SW480 (cell line): ENCODE results near the gene CARS1.

Experiments
- DNase-seq: peaks from one replicate; pipeline ENCODE4 v3.0.0-alpha.2; 2016; ENCODE audit warnings: low spot score

Gene CARS1

DNA sequence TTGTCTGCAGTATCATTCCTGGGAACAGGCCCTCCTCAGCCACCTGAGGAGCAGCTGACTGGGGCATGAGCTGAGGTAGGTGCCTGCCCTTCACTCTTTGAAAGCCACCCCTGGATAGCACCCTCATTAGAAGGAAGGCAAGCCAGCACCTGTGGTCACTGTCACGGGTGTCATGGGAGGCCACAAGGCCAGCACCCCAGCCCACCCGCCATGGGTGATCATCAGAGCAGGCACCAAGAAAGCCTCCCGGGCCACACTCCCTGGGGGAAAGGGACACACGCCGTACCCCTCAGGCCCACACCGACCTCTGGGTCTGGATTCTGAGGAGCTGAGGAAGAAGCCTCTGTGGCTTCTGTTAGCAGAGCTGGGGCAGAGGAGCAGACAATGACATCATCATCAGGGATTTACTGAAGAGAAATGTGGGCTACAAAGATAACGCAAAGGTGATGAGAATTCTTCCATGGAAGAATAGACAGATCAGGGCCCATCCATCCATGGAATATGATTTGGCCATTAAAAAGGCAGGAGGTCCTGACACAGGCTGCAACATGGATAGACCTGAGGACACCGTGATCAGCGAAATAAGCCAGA is 48.4 kb downstream of the CARS1 start:
- DNase-seq, result no peak

DNA sequence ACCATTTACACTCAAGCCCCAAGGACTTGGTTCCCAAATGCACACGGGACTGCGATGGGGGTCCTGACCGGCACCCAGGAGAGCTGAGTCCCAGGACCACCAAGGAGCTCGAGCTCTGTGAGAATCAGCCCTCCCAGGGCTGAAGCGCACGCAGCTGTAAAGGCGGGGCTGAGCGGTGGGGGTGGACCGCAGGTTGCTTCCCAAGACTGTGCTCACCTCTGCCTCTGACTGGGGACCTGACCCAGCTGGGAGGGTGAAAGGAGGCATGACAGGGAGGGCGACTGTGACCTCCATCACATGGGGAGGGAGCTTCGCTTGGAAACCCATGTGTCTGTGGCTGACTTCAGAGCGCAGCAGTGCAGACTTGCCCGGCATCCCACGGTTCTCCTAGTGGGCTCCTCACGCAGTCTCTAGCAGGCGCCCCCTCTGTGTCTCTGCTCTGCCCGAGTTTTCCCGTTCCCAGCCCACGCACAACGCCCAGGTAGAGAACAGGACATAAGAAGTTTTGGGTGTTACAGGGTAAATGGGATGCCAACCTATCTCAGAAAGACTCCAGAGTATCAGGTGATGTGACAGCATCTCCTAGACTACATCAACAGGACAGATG is 49.7 kb downstream of the CARS1 start:
- no peak for DNase-seq

DNA sequence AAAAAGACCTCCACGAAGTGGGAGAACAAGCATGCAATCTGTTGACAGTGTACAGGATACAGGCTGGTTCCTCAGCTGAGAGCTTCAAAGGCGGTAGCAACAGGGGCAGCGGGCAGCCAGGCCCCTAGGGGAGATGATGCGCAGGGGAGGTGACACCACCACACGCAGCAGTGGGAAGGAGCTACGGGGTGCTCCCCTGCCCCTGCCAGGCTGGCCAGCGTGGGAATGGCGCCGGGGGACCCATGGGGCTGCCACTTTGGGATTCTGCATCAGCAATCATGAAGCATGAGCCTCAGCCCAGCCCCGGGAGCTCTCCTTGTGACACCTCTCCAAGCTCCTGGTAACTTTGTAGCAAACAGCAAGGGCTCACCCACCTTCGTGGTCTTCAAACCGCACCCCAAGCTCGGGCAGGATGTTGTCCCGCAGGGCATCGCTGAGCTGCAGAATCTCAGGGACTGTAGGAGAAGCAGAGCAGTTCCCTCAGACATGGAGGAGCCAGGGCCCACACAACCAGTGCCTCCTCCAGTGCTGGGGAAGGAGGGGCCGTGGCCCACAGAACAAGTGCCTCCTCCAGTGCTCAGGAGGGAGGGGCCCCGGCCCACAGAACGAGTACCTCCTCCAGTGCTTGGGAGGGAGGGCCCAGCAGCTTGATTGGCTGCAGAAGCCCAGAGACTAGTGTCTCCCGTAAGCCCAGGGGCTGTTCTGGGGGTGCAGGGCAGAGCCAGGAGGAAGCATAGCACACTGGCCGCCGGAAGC is 50.5 kb downstream of the CARS1 start:
- DNase-seq, result no peak

DNA sequence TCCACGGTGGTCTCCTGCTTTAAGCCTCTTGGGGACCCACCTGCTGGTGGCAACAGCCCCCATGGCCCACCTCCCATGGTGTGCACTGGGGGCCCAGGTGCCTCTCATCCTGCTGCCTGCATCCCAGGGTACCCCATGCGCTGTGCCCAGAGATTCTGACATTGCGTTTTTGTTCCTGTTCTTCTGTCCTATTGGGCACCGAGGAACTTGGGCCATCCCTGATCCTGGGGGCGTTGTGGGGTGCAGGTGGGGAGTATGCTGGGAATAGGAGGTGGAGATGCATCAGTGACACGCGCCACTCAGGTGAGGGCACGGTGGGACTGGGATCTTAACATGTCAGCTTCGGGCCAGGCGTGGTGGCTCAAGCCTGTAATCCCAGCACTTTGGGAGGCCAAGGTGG is 52.7 kb downstream of the CARS1 start:
- DNase-seq, result no peak

DNA sequence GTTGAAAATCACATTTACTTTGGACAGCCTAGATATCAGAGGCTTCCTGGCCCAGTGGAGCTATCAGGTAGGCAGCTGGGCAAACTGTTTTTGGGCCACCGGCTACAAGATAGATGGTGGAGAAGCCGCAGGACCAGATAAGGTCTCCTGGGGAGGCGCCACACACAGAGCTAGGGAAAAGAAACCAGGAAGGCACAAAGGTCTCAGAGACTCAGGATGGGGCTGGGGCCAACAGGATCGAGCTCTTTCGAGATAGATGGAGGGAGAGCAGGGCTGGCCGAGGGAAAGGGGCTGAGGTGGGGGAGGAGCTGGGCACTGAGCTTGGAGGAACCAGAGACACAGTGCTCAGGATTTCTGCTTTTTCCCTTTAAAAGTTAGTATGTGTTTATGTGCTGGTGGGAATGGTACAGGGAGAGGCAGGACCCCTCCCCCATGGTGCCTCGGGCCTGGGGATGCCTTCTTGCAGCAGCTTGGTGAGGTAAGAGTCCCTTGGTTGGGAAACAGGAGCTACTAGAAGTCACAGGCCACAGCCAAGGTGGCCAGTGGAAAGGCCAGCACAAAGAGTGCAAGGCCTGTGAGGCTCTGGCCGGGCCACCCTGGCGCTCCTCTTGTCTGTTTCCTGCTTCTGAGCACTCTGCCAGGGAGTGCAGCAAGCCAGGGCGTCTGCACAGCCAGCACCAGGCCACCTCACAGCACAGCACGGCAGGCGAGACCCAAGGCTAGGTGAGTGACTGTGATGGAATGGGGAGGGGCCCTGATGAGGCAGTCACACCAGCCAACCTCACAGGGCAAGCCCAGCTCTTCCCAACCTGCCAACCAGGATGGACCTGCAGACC is 53.6 kb downstream of the CARS1 start:
- no peak for DNase-seq

DNA sequence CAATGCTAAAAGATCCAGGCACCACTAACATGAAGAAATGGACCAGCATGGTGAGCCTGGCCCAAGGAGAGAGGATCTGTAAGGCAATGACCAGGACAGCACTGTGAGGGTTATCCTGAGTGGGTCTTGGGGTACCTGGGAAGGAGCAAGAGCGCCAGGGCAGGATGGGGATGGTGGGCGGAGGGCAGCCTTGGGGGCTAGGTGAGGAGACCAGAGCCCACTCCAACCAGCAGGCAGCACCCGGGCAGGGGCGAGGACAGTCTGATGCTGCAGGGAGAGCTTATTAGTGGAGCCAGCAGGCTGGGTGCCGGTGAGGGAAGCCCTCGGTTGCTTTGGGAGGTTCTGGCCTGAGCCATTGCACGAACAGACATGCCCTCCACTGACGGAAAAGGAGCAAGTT is 54.4 kb downstream of the CARS1 start:
- no peak for DNase-seq

DNA sequence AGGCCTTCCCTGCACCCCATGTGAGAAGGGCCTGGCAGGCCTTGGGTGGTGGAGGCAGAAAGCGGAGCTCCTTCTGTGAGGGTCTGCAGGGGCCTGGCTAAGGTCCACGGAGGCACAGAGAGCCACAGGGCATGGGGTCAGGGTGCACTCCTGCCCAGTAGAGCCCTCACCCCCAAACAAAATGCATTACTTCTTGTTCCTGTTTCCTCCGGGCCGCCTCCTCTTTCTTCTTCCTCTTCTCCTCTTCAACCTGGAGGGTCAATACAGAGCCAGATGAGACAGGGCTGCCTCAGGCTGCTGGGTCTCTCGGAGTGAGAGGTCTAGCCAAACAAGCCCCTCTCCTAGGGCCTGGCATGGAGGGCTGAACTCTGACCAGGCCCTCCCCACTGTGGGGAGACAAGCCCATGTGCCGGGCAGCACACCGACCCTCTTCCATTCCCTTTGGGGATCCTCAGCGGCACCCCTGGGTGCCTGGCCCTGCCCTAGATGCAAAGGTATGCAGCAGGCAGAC is 54.8 kb downstream of the CARS1 start:
- no peak for DNase-seq

DNA sequence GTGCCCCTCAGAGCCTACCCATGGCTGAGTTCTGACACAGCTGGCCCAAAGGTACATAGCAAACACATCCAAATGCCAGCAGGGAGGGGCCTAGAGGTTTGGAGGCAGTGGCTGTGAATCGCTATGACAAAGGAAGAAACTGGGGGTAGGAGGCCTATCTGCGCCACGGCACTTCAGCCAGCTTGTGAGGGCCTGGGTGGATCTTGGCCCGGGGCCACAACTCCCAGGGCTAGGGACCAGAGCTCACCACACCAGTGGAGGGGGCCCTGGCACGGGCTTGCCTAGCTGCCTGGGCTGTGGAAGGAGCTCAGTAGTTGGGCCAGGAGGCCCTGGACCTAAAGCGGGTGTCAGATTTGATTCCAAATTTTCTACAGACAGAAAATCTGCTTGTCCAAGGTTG is 55.7 kb downstream of the CARS1 start:
- DNase-seq, result no peak

DNA sequence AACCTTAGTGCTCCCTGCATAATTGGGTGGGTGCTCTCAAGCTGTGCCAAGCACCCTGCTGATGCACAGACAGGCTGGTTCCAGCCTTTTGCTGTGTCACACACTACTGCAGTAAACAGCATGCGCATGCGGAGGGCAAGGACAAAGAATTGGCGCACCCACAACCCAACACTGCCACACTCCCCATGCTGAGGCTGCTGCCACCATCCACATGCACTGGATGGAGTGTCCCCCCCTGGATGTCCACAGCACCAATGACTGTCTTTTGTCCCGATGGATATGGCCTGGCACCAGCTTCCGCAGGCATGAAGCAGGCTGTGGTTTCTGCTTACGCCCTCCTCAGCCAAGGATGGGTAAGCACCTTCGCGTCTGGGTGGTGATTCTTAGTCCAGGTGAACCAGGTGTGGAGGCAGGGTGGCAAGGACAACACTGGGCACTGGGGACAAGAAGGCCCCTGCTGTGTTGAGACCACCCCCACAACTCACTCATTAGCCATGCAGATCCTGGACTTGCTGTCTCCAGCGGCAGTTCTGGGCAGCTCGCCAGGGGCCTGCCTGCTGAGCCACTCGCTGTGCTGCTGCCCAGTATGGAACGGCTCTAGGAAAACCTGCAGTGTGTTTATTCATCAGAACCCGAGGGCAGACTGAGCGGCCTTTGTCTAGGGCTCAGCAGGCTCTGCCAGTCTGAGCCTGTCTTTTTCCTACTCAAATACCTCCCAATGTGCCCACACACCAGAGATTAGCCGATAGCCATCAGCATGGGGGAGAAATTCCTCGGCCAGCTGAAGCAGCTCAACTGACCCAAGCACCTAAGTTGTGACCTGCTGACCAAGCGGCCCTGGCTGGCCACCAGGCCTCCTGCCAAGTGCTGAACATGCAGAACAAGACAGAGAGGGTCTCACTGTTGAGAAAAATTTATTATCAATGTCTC is 56.9 kb downstream of the CARS1 start:
- DNase-seq, result no peak

DNA sequence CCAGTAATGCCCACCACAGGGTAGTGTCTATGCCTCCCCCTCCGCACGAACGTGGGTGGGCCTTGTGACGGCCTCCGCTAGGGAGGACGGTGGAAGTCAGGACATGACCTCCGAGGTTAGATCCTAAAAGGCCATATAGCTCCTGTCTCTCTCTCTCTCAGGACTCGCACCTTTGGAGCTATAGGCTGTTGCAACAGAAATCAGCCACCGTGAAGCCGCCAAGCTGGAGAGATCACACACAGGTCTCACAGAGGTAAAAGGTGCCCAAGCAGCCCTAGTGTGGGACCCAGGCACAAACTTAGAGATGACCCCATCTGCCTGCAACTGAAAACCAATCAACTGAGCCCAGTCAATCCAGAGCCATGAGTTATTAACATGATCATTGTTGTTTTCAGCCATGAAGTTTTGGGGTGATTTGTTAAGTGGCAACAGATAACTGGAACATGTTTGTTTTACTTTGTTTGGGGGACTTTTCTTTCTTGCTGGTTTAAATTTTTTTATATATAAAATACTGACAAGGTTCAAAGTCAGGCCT is 57.7 kb downstream of the CARS1 start:
- no peak for DNase-seq

DNA sequence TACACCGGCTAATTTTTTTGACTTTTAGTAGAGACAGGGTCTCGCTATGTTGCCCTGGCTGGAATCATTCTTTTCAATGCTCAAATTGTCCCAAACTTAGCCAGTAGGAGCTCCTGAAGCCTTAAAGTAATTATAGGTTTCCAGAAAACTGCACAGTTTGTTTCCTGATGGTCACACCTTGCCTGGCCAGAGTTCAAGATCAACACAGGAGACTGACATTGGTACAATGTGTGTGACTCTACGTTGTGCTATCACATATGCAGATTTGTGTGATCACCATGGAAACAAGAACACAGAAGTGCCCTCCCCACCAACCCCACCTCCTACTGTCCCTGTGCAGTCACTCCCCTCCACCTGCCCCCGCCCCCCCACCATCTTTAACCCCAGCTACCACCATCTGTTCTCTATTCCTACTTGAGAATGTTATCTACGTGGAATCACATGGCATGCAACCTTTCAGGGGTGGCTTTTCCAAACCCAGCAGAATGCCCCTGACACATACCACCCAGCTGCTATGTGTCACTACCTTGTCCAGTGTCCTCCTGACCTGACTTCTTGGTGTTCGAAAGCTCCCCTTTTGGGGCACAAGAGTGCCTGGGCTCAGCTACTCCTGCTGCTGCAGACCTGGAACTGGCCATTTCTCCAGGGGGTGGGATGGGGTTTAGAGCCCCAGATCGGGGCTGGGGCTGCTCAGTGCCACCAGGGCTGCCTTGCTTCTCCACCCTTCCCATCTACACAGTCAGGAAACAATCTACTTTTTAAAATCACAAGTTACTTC is 59.0 kb downstream of the CARS1 start:
- no peak for DNase-seq

DNA sequence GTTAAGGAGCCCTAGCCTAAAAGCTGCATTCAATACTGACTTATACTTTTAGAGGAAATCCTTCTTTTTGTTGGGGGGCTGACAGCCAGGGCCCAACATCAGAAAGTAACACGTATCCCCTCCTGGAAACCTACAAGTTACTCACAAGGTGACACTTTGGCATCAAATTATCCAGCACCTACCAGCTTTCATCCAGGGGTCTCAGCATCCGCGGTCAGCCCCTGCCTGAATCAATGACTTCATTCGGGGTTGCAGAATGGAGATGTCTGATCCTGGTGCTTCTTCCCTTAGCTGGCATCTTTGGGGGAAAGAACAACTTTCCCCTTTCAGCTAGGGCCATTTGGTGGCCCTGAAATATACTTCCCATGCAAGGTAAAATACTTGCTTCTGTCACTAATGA is 59.8 kb downstream of the CARS1 start:
- DNase-seq, result no peak

DNA sequence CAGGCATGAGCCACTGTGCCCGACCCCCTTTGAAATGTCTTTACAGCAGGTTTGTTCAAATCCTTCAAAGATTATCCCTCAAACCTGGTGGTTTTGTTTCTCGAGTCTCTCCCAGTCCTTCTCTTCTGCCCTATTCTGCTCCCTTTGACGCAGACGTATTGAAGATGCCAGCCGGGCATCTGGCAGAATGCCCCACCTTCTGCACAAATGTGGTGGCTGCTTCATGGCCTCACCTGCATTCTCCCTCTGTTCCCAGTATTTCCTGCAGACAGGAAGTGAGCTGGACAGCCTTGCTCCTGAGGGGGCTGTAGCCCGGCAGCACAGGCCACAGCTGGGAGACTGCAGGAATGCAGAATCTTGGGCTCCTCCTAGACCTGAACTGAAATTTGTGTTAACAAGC is 60.2 kb downstream of the CARS1 start:
- no peak for DNase-seq

DNA sequence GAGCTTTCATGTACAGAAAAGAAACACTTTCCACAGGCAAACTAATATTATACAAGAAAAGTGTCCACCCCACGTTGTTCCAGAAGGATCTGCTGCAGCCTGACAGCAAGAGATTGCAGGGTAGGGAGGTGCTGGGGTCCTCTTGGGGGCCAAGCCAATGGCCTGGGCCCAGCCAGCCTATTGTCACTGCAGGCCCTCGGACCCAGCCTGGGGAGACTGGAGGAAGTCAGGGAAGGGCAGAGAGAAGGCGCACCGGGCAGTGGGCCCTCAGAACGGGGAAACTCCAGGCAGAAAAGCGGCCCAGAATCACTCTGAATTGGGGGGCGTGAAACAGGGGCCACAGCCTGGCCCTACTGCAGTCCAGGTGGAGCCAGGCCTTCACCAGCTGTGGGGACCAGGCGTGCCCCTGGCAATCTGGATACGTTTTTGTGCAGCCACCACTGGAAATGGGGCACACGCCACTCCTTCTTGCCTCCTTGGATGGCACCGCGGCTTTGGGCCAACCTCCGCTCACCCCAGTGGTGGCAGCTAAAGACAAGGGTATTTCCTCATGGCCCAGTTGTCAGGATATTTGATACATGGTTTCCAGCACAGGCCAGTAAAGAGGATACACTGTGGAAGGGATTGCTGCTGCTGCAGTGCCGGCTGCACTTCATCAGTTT is 61.2 kb downstream of the CARS1 start:
- no peak for DNase-seq

DNA sequence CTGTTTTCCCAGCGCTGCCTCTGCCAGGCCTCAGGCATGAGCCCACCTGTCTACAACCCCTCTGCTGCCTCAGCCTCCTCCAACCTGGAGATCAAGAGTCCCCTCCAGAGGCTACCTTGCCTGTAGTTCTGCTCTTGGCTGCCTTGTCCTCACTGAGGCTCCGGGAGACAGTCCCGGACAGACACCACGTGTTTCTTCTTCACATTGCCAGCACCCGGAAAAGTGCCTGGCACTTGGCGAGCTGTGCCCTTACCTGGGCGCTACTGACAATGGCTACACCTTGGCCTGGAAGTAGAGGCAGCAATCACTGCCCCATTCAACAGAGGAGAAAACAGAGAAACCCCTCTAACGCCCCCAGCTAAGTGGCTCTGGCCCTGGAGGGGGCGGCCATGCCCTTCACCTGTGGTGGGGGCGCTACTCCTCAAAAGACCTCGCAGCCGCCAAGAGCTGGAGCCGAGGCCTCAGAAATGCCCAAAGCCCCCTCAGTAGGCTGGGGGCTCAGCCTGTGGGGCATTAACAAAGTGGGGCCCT is 62.1 kb downstream of the CARS1 start:
- DNase-seq, result no peak

DNA sequence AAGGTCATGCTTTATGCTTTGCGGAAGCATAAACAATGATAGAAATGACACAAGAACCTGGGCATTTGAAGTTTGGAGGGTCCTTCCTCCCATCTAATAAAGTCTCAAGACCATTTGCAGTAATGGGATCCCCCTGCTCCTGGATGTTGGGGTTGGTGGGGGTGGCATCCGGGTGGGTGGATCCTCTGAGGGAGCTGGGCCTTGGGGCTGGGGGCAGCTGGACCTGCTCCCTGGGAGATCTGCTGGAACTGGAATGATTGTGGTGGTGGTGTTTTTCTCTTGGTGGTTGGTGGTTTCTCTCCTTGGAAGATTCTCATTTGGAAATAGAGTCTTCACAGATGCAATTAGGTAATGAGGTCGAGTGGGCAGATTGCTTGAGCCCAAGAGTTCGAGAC is 62.9 kb downstream of the CARS1 start:
- DNase-seq, result no peak

DNA sequence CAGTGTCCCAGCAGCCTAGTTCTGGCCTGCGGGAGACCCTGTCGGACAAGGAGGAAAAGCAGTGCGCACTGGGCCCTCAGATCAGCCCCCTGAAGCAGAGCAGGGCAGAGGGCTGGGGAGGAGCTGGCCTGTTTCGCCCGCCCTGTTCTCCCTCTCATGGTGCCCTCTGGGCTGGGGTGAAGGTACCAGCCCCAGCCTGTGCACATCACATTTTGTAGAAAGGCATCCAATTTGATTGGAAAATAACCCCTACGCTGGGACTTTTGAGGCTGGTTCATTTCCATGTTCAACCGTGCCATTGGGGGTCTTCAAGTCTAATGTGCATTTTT is 64.3 kb downstream of the CARS1 start:
- no peak for DNase-seq

DNA sequence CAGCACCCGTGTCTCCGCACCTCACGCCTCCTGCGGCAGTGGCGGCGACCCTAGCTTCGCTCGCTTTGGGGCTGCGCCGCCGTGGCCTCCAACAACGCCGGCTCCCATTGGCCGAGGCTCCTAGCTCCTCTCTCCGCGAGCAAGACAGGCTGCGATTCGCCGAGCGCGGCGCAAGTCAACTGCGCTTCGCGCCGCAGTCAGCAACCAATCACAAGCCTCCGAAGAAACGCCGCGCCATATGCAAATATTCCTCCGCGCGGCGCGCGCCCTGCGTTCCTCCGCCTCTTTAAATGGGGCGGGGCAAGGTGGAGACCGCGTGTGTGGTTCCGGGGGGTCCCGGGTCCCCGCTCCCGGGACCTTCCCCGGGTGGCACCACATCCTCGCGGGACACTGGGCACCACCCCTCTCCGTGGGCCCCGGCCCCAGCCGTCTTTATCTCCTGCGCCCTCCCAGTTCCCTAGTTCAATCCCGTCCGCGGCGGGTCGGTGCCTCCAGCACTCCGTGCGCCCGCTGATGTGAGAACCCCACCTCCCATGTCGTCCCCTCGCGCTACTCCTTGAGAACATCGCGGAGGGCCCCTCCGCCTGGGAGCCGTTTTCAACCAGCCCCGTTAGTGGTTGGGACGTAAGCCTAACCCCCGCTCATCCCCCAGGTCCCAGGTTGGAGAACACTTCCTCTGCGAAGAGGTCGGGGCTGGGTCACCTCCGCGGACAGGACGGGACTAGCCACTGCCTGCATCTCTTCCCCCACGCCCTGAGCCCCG is 64.8 kb downstream of the CARS1 start, which contains the start of gene NAP1L4:
NAP1L4 (minus strand) TSS at position 96 of the 763 bp plus-strand sequence. CDS start 13,109 bp downstream, outside the sequence.
- DNase-seq, result peak; percentile 95
